ENCODE results near the gene SH3TC2. TPM values are rescaled to one million over a fixed set of nuclear protein-coding genes. Genes with fewer than 3 reads are reported as not detected.

SH3TC2 gene
- polyA plus RNA-seq, 1 donor (not counting 4 experiments of a cell fraction or from before 2014, with no cell fraction given): 19.0 TPM

- no peak for TF ChIP-seq CTCF (optimal IDR thresholded peaks at IDR 0.05 in 1 of 3, IDR thresholded peaks at IDR 0.05 in 1 of 3, conservative IDR thresholded peaks at IDR 0.05 in 1 of 3; ENCODE audit: extremely low read depth in 1 of 3, insufficient read depth in 2 of 3, low read length in 3 of 3)
- TF ChIP-seq EZH2 (IDR thresholded peaks at IDR 0.05; ENCODE audit: low read length): no peak
- Histone ChIP-seq H3K9ac (ENCODE audit: control insufficient read depth, extremely low read depth, insufficient read depth, low read length) (no peak overlapping the region), H3K27me3 (ENCODE audit: control insufficient read depth, extremely low read depth, insufficient read depth, low read length) (no peaks in the 10 kb centered on the region), H3K9me1 (ENCODE audit: control insufficient read depth, extremely low read depth, insufficient read depth, low read length) (no peaks in the 10 kb centered on the region), H3K4me2 (ENCODE audit: control insufficient read depth, extremely low read depth, insufficient read depth, low read depth, low read length) (no peak overlapping the region), H3K27ac (ENCODE audit: control insufficient read depth, insufficient read depth, low read length) (no peak overlapping the region), H4K20me1 (ENCODE audit: control insufficient read depth, extremely low read depth, insufficient read depth, low read length) (no peaks in the 10 kb centered on the region), H3K79me2 (ENCODE audit: control insufficient read depth, insufficient read depth, low read length) (no peaks in the 10 kb centered on the region), H3K36me3 (ENCODE audit: control insufficient read depth in 2 of 2, extremely low read depth in 1 of 2, insufficient read depth in 2 of 2, low read length in 2 of 2) (peaks cover 26% of the 10 kb centered on the region in 2 experiments), H3K4me3 (ENCODE audit: control insufficient read depth in 2 of 3, extremely low read depth in 1 of 3, insufficient read depth in 2 of 3, low read depth in 1 of 3, low read length in 3 of 3) (no peak overlapping the region), H2AFZ (ENCODE audit: control insufficient read depth, low read length) (no peak overlapping the region), H3K9me3 (ENCODE audit: control insufficient read depth, low read depth, low read length) (no peaks in the 10 kb centered on the region), H3K4me1 (ENCODE audit: control insufficient read depth, extremely low read depth, insufficient read depth, low read length) (no peaks in the 10 kb centered on the region)
- FAIRE-seq (no peak), DNase-seq (ENCODE audit: low read depth, low spot score) (no peak)
- dilution Hi-C loops (cut with MboI; ENCODE audit: extremely low pct_ligation_motif_present, low sequenced_read_pairs): no loop called here
Observed at GRCh38 chr5:149038336-149039080, 24.4 kb downstream of the SH3TC2 start.

DNA sequence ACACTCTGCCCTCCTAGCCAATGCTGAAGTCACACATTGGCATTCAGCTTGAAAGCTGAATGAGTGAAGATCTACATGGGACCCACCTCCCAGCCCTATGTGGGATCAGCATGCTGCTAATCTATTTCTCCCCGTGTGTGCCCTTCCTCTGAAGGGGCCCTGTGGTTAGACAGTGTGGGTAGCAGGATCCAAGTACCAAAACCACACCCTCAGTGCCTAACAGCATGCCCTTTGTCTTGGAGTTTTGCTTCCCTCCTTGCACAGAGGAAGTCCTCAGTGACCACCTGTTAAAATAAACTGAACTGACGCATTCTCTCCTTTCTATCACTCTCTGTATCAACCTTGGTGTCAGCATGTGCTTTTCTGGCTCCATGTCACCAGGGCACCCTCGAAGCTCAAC, 25.0 kb downstream of the SH3TC2 start:
- H3K4me2 ChIP-seq (ENCODE audit: control insufficient read depth, extremely low read depth, insufficient read depth, low read depth, low read length): no peak overlapping the region

More for the DNA sequence above, 25.0 kb downstream of the SH3TC2 start:
- Histone ChIP-seq H3K27ac (ENCODE audit: control insufficient read depth, insufficient read depth, low read length) (no peak overlapping the region), H3K36me3 (ENCODE audit: control insufficient read depth in 2 of 2, extremely low read depth in 1 of 2, insufficient read depth in 2 of 2, low read length in 2 of 2) (peaks cover 26 to 28% of the 10 kb centered on the region in 2 experiments), H3K9me3 (ENCODE audit: control insufficient read depth, low read depth, low read length) (no peaks in the 10 kb centered on the region), H3K4me1 (ENCODE audit: control insufficient read depth, extremely low read depth, insufficient read depth, low read length) (no peaks in the 10 kb centered on the region), H3K27me3 (ENCODE audit: control insufficient read depth, extremely low read depth, insufficient read depth, low read length) (no peaks in the 10 kb centered on the region), H2AFZ (ENCODE audit: control insufficient read depth, low read length) (no peak overlapping the region), H3K4me3 (ENCODE audit: control insufficient read depth in 2 of 3, extremely low read depth in 1 of 3, insufficient read depth in 2 of 3, low read depth in 1 of 3, low read length in 3 of 3) (no peak overlapping the region), H3K9ac (ENCODE audit: control insufficient read depth, extremely low read depth, insufficient read depth, low read length) (no peak overlapping the region), H3K9me1 (ENCODE audit: control insufficient read depth, extremely low read depth, insufficient read depth, low read length) (no peaks in the 10 kb centered on the region), H4K20me1 (ENCODE audit: control insufficient read depth, extremely low read depth, insufficient read depth, low read length) (no peaks in the 10 kb centered on the region), H3K79me2 (ENCODE audit: control insufficient read depth, insufficient read depth, low read length) (no peaks in the 10 kb centered on the region)
- no peak for DNase-seq (ENCODE audit: low read depth, low spot score)
- no peak for FAIRE-seq
- TF ChIP-seq CTCF (optimal IDR thresholded peaks at IDR 0.05 in 1 of 3, IDR thresholded peaks at IDR 0.05 in 1 of 3, conservative IDR thresholded peaks at IDR 0.05 in 1 of 3; ENCODE audit: extremely low read depth in 1 of 3, insufficient read depth in 2 of 3, low read length in 3 of 3): no peak
- no peak for TF ChIP-seq EZH2 (IDR thresholded peaks at IDR 0.05; ENCODE audit: low read length)
- dilution Hi-C loops (cut with MboI; ENCODE audit: extremely low pct_ligation_motif_present, low sequenced_read_pairs): no loop called here

All from keratinocyte (primary cell).